ENCODE results near the gene BLID. TPM values are rescaled to one million over a fixed set of nuclear protein-coding genes. Genes with fewer than 3 reads are reported as not detected.

BLID gene, protein sequence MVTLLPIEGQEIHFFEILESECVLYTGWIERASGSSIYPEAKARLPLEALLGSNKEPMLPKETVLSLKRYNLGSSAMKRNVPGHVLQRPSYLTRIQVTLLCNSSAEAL
- not detected in 2 replicates for total RNA-seq

- DNase-seq (ENCODE audit: low spot score) = no peak
- Mint-ChIP-seq H3K36me3 (ENCODE audit: low read depth) (no peaks in the 10 kb centered on the region), H3K4me1 (ENCODE audit: low read depth) (no peaks in the 10 kb centered on the region), H3K9me3 (no peaks in the 10 kb centered on the region), H3K27me3 (ENCODE audit: low read depth) (no peaks in the 10 kb centered on the region), H3K27ac (no peak within 1 kb of the TSS), H3K4me3 (ENCODE audit: low read depth) (no peak within 1 kb of the TSS)
- intact Hi-C loops (cut with micrococcal nuclease) = no loop called here
These were observed at the start of gene BLID for GRCh38 chr11:122115524-122116379. TSS of gene BLID (minus strand) at chr11:122116215. CDS start at chr11:122115922, 293 bp downstream.

DNA sequence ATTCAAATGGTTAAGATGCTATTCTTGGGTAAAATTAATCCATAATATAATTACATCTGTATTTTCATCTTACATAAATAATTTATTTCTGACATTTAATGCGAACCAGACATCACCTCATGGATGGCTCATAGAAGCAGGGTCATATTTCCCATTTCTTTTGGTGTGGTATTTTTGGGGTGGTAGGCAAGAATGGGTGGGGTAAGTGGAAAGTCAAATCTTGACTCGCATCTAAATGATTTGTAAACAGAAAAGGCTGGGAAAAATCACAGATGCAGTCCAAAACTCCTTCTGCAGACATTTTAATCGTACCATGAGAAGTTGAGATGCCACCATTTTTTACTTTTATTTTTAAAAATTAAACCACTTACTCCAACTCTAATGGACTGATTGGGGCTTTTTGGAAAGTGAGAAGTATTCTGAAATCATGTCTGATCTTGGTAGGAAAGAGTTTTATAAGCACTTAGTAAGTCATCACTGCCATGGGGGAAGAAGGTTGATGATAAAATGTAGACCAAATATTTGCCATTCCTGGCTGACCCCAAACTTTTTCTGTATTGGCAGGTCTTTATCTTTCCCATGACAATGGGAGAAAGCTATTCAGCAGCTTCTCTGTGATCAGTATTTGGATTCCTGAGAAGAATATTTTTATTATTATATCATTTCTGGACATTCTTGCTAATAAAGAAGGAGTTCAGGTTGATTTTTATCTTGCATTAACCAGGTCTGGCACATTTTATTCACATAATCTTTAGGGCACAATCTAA, 47.2 kb upstream of the BLID start:
- H3K27me3 Mint-ChIP-seq (ENCODE audit: low read depth) = no peaks in the 10 kb centered on the region
- H3K4me3 Mint-ChIP-seq (ENCODE audit: low read depth) = no peak overlapping the region
- no peak overlapping the region for H3K27ac Mint-ChIP-seq
- H3K9me3 Mint-ChIP-seq = no peaks in the 10 kb centered on the region
- no peak for DNase-seq (ENCODE audit: low spot score)
- no peaks in the 10 kb centered on the region for H3K4me1 Mint-ChIP-seq (ENCODE audit: low read depth)
- no peaks in the 10 kb centered on the region for H3K36me3 Mint-ChIP-seq (ENCODE audit: low read depth)
- intact Hi-C loops (cut with micrococcal nuclease) = no loop called here

GRCh38 chr11:122162095-122162494, 46.1 kb upstream of the BLID start:
- H3K36me3 Mint-ChIP-seq (ENCODE audit: low read depth) = no peaks in the 10 kb centered on the region
- H3K9me3 Mint-ChIP-seq = no peaks in the 10 kb centered on the region
- intact Hi-C loops (cut with micrococcal nuclease) = no loop called here
- H3K27ac Mint-ChIP-seq = no peak overlapping the region
- peaks cover 8% of the 10 kb centered on the region for H3K4me1 Mint-ChIP-seq (ENCODE audit: low read depth)
- H3K27me3 Mint-ChIP-seq (ENCODE audit: low read depth) = peaks cover 5% of the 10 kb centered on the region
- no peak overlapping the region for H3K4me3 Mint-ChIP-seq (ENCODE audit: low read depth)
- DNase-seq (ENCODE audit: low spot score) = no peak

DNA sequence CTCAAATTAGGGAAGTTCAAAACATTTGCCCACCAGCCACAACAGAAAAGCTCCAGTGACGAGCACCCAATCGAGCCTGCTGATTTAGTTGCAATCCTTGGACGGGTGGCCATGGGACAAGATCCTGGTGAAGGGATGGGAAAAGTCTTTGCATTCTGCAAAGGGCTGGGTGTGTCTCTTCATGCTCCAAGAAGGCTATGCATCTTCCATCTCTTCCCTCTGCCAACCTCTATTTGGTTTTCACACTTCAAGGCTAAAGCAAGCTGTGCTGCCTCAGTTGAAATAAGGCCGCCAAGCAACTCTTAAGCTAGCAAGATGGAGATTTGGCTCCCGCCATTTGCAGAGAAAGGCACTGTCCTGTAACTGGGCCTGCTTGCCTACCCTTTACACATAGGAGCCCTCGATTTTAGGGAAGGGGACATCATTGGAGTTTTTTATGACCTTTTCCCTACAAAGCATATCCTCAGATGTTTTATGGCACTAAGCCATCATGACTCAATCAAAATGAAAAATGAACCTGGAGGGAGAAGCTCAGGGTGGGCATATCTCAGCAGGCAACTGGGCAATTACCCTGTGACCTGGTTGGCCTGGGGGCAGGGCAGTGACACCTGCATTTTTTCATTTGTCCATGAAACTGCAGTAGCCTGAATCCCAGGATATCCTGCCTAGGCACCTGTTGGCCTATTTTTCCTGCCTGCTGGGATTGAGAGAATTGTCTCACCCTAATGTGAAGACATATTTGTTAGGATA, 45.0 kb upstream of the BLID start:
- no peaks in the 10 kb centered on the region for H3K36me3 Mint-ChIP-seq (ENCODE audit: low read depth)
- peaks cover 11% of the 10 kb centered on the region for H3K4me1 Mint-ChIP-seq (ENCODE audit: low read depth)
- H3K9me3 Mint-ChIP-seq = no peaks in the 10 kb centered on the region
- intact Hi-C loops (cut with micrococcal nuclease) = no loop called here
- DNase-seq (ENCODE audit: low spot score) = no peak
- H3K4me3 Mint-ChIP-seq (ENCODE audit: low read depth) = no peak overlapping the region
- H3K27ac Mint-ChIP-seq = no peak overlapping the region
- H3K27me3 Mint-ChIP-seq (ENCODE audit: low read depth) = peaks cover 7% of the 10 kb centered on the region

DNA sequence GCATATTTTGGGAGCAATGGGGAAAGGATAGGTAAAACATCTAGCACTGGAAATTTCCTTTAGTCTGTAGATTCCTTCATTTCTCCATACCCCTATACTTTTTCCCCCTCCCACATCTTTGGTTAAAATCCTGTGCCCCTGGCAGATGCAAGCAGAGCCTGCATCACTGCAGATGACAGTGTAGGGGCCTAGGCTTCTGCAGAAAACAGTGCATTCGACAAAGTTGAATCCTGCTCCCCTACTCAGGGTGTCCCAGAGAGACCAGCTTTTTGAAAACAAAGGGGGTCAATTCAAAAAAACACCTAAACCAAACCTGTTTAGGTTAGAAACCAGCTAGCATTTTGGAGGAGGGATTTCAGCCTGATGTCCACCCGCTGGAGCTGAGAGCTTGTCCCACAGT, 43.8 kb upstream of the BLID start:
- H3K9me3 Mint-ChIP-seq = no peaks in the 10 kb centered on the region
- no peaks in the 10 kb centered on the region for H3K36me3 Mint-ChIP-seq (ENCODE audit: low read depth)
- intact Hi-C loops (cut with micrococcal nuclease) = no loop called here
- H3K4me3 Mint-ChIP-seq (ENCODE audit: low read depth) = no peak overlapping the region
- H3K27me3 Mint-ChIP-seq (ENCODE audit: low read depth) = peaks cover 7% of the 10 kb centered on the region
- DNase-seq (ENCODE audit: low spot score) = no peak
- peaks cover 11% of the 10 kb centered on the region for H3K4me1 Mint-ChIP-seq (ENCODE audit: low read depth)
- no peak overlapping the region for H3K27ac Mint-ChIP-seq

GRCh38 chr11:122159173-122159721, 43.2 kb upstream of the BLID start:
- Mint-ChIP-seq H3K4me1 (ENCODE audit: low read depth) (peaks cover 11% of the 10 kb centered on the region), H3K4me3 (ENCODE audit: low read depth) (no peak overlapping the region), H3K9me3 (no peaks in the 10 kb centered on the region), H3K27me3 (ENCODE audit: low read depth) (peaks cover 7% of the 10 kb centered on the region), H3K36me3 (ENCODE audit: low read depth) (no peaks in the 10 kb centered on the region), H3K27ac (no peak overlapping the region)
- intact Hi-C loops (cut with micrococcal nuclease) = no loop called here
- no peak for DNase-seq (ENCODE audit: low spot score)

- H3K4me1 Mint-ChIP-seq (ENCODE audit: low read depth) = peaks cover 11% of the 10 kb centered on the region
- no peaks in the 10 kb centered on the region for H3K9me3 Mint-ChIP-seq
- H3K4me3 Mint-ChIP-seq (ENCODE audit: low read depth) = no peak overlapping the region
- peaks cover 7% of the 10 kb centered on the region for H3K27me3 Mint-ChIP-seq (ENCODE audit: low read depth)
- intact Hi-C loops (cut with micrococcal nuclease) = no loop called here
- no peak for DNase-seq (ENCODE audit: low spot score)
- no peaks in the 10 kb centered on the region for H3K36me3 Mint-ChIP-seq (ENCODE audit: low read depth)
- H3K27ac Mint-ChIP-seq = no peak overlapping the region
These were observed 42.2 kb upstream of the BLID start for GRCh38 chr11:122158171-122158570.

DNA sequence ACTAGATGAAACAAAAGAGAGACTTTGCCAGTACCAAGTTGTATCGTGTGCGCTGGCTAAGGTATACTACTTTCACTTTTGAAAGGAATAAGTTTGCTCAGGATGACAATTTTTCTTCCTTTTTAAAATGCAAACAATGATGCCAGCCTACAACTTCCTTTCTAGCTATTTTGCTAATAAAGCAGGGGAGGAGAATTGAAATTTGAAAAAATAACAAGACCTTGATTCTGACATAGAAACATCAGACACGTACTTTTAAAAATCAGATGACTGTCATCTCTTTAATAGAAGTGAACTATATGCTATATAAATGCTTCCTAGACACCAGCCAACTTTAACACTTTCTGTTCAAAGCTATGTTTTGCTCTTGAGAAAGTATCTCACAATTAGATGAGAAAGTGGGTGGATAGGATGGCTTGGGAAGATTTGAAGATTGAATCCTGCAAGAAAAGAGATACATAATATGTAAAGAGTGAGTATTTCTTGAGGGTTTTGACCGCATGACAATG, 41.7 kb upstream of the BLID start:
- H3K4me3 Mint-ChIP-seq (ENCODE audit: low read depth) = peak overlapping the region; percentile 70

GRCh38 chr11:122156940-122157382, 40.9 kb upstream of the BLID start:
- H3K27me3 Mint-ChIP-seq (ENCODE audit: low read depth) = peaks cover 7% of the 10 kb centered on the region
- no peak for DNase-seq (ENCODE audit: low spot score)
- no peak overlapping the region for H3K27ac Mint-ChIP-seq
- peak overlapping the region; percentile 70 for H3K4me3 Mint-ChIP-seq (ENCODE audit: low read depth)
- peaks cover 11% of the 10 kb centered on the region for H3K4me1 Mint-ChIP-seq (ENCODE audit: low read depth)
- no peaks in the 10 kb centered on the region for H3K36me3 Mint-ChIP-seq (ENCODE audit: low read depth)
- intact Hi-C loops (cut with micrococcal nuclease) = no loop called here
- no peaks in the 10 kb centered on the region for H3K9me3 Mint-ChIP-seq

More for the DNA sequence above, 41.7 kb upstream of the BLID start:
- intact Hi-C loops (cut with micrococcal nuclease) = no loop called here
- H3K4me1 Mint-ChIP-seq (ENCODE audit: low read depth) = peaks cover 11% of the 10 kb centered on the region
- DNase-seq (ENCODE audit: low spot score) = no peak
- H3K27ac Mint-ChIP-seq = no peak overlapping the region
- H3K27me3 Mint-ChIP-seq (ENCODE audit: low read depth) = peaks cover 7% of the 10 kb centered on the region
- H3K36me3 Mint-ChIP-seq (ENCODE audit: low read depth) = no peaks in the 10 kb centered on the region
- H3K9me3 Mint-ChIP-seq = no peaks in the 10 kb centered on the region

- DNase-seq (ENCODE audit: low spot score) = no peak
- no peak overlapping the region for H3K4me3 Mint-ChIP-seq (ENCODE audit: low read depth)
- no peaks in the 10 kb centered on the region for H3K36me3 Mint-ChIP-seq (ENCODE audit: low read depth)
- no peak overlapping the region for H3K27ac Mint-ChIP-seq
- intact Hi-C loops (cut with micrococcal nuclease) = no loop called here
- H3K9me3 Mint-ChIP-seq = no peaks in the 10 kb centered on the region
- peaks cover 11% of the 10 kb centered on the region for H3K4me1 Mint-ChIP-seq (ENCODE audit: low read depth)
- peaks cover 7% of the 10 kb centered on the region for H3K27me3 Mint-ChIP-seq (ENCODE audit: low read depth)
These were observed 39.9 kb upstream of the BLID start for GRCh38 chr11:122155765-122156527.

GRCh38 chr11:122154994-122155393, 39.0 kb upstream of the BLID start:
- Mint-ChIP-seq H3K4me3 (ENCODE audit: low read depth) (no peak overlapping the region), H3K27ac (no peak overlapping the region), H3K9me3 (no peaks in the 10 kb centered on the region), H3K36me3 (ENCODE audit: low read depth) (no peaks in the 10 kb centered on the region), H3K27me3 (ENCODE audit: low read depth) (peaks cover 7% of the 10 kb centered on the region), H3K4me1 (ENCODE audit: low read depth) (peaks cover 11% of the 10 kb centered on the region)
- intact Hi-C loops (cut with micrococcal nuclease) = no loop called here
- no peak for DNase-seq (ENCODE audit: low spot score)

Measured in activated T-helper 2 cell treated with anti-CD3 and anti-CD28 coated beads, Interferon-gamma antibody, Interleukin-2, Interleukin-4, amounts not matched to agents 10 μg/mL and 5 μg/mL and 100 μg/mL, durations not matched to agents 14 hours and 24 hours and 36 hours (primary cell).